Endothelial cell of umbilical vein (primary cell): Measurements from ENCODE around the gene ARL4C.

Experiments
- EZH2 ChIP-seq: IDR thresholded peaks from 2 replicates; pipeline ENCODE4 v1.6.1; 2012; ENCODE audit warnings: borderline replicate concordance, low read depth, mild to moderate bottlenecking, moderate library complexity, low read length, inconsistent platforms; ENCODE audit not compliant: severe bottlenecking
- FOS ChIP-seq: IDR thresholded peaks from 2 replicates; pipeline ENCODE4 v1.6.1; 2011; ENCODE audit warnings: mild to moderate bottlenecking, low read length, moderate library complexity, borderline replicate concordance; ENCODE audit not compliant: insufficient read depth
- JUN ChIP-seq: IDR thresholded peaks from 2 replicates; pipeline ENCODE4 v1.6.1; 2011; ENCODE audit warnings: borderline replicate concordance, low read depth; ENCODE audit not compliant: insufficient read length, insufficient read depth
- MYC ChIP-seq: IDR thresholded peaks from one replicate; pipeline ENCODE4 v1.6.1; 2011; ENCODE audit warnings: mild to moderate bottlenecking, low read depth, low read length
- POLR2A ChIP-seq: IDR thresholded peaks from 2 replicates; pipeline ENCODE4 v1.6.1; 2012; ENCODE audit warnings: low read depth, mild to moderate bottlenecking, control low read depth, low read length
- POLR2AphosphoS5 ChIP-seq: IDR thresholded peaks from 2 replicates; pipeline ENCODE4 v1.6.1; 2012; ENCODE audit warnings: low read depth, mild to moderate bottlenecking, control low read depth, low read length, moderate library complexity; ENCODE audit not compliant: insufficient read depth
- TF ChIP-seq, protein P1 (sequence below), 2 donors: IDR thresholded peaks; 1 replicate in 1 of 2; 2 replicates in 1 of 2; pipeline ENCODE4 v1.5.1; 2011; ENCODE audit warnings: low read length in 2 of 2, mild to moderate bottlenecking in 2 of 2, moderate library complexity in 2 of 2, control low read depth in 1 of 2, inconsistent platforms in 1 of 2, low read depth in 1 of 2; ENCODE audit not compliant: insufficient read depth in 1 of 2; ENCODE audit errors: extremely low read depth in 1 of 2

- TF ChIP-seq JUN (no peak), EZH2 (no peak), FOS (peak; percentile 68), POLR2AphosphoS5 (peak; percentile 32), POLR2A (no peak), MYC (peak; percentile 30)
- TF ChIP-seq, protein P1, sequence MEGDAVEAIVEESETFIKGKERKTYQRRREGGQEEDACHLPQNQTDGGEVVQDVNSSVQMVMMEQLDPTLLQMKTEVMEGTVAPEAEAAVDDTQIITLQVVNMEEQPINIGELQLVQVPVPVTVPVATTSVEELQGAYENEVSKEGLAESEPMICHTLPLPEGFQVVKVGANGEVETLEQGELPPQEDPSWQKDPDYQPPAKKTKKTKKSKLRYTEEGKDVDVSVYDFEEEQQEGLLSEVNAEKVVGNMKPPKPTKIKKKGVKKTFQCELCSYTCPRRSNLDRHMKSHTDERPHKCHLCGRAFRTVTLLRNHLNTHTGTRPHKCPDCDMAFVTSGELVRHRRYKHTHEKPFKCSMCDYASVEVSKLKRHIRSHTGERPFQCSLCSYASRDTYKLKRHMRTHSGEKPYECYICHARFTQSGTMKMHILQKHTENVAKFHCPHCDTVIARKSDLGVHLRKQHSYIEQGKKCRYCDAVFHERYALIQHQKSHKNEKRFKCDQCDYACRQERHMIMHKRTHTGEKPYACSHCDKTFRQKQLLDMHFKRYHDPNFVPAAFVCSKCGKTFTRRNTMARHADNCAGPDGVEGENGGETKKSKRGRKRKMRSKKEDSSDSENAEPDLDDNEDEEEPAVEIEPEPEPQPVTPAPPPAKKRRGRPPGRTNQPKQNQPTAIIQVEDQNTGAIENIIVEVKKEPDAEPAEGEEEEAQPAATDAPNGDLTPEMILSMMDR (IDR thresholded peaks at IDR 0.05; ENCODE audit: extremely low read depth in 1 of 2, insufficient read depth in 1 of 2, low read depth in 1 of 2, low read length in 2 of 2) = no peak
These were observed 52.0 kb downstream of the ARL4C start for GRCh38 chr2:234444893-234445292.
